Thyroid gland (tissue), 4 donors: ENCODE measurements around the gene ANO9.

Source experiments
- POLR2A ChIP-seq, 2 donors: fragments of 450-650 bp; IDR thresholded peaks; one replicate each; pipeline ENCODE4 v1.6.1; 2017; ENCODE audit warnings: antibody characterized with exemption in 2 of 2, mild to moderate bottlenecking in 2 of 2, moderate library complexity in 1 of 2
- TF ChIP-seq, protein P1 (sequence below), 6 experiments: fragments of 200-600 bp in 3 of 6; fragments of 450-650 bp in 3 of 6; sonication (generic) in 3 of 6; IDR thresholded peaks; one replicate each; pipeline ENCODE4 v1.5.1; 2016 to 2019; ENCODE audit warnings: antibody characterized with exemption in 6 of 6, mild to moderate bottlenecking in 2 of 6, inconsistent platforms in 1 of 6, moderate library complexity in 1 of 6

GRCh38 chr11:461626-462025, 19.8 kb upstream of the ANO9 start:
- TF ChIP-seq, protein P1, sequence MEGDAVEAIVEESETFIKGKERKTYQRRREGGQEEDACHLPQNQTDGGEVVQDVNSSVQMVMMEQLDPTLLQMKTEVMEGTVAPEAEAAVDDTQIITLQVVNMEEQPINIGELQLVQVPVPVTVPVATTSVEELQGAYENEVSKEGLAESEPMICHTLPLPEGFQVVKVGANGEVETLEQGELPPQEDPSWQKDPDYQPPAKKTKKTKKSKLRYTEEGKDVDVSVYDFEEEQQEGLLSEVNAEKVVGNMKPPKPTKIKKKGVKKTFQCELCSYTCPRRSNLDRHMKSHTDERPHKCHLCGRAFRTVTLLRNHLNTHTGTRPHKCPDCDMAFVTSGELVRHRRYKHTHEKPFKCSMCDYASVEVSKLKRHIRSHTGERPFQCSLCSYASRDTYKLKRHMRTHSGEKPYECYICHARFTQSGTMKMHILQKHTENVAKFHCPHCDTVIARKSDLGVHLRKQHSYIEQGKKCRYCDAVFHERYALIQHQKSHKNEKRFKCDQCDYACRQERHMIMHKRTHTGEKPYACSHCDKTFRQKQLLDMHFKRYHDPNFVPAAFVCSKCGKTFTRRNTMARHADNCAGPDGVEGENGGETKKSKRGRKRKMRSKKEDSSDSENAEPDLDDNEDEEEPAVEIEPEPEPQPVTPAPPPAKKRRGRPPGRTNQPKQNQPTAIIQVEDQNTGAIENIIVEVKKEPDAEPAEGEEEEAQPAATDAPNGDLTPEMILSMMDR (IDR thresholded peaks at IDR 0.05): no peak
- no peak for TF ChIP-seq POLR2A (IDR thresholded peaks at IDR 0.05)
